Parathyroid adenoma (tissue), 2 donors: ENCODE data around the gene KRTAP5-3.

Experiments
- H2AFZ ChIP-seq: fragments of 300-600 bp; sonication (generic); one replicate; pipeline ENCODE4 v1.7.0; 2017; ENCODE audit warnings: antibody characterized with exemption, mild to moderate bottlenecking
- H3K27ac ChIP-seq: fragments of 300-600 bp; sonication (generic); one replicate; pipeline ENCODE4 v1.7.0; 2017
- H3K27me3 ChIP-seq: fragments of 300-600 bp; sonication (generic); one replicate; pipeline ENCODE4 v1.7.0; 2017; ENCODE audit warnings: low read length; ENCODE audit not compliant: control insufficient read depth, insufficient read depth
- H3K36me3 ChIP-seq: fragments of 300-600 bp; sonication (generic); one replicate; pipeline ENCODE4 v1.7.0; 2017; ENCODE audit warnings: low read length; ENCODE audit not compliant: control insufficient read depth, insufficient read depth
- H3K4me1 ChIP-seq: fragments of 300-600 bp; sonication (generic); one replicate; pipeline ENCODE4 v1.7.0; 2017; ENCODE audit warnings: control low read depth
- H3K4me2 ChIP-seq: fragments of 300-600 bp; sonication (generic); one replicate; pipeline ENCODE4 v1.7.0; 2017; ENCODE audit warnings: low read length
- H3K4me3 ChIP-seq: fragments of 300-600 bp; sonication (generic); one replicate; pipeline ENCODE4 v1.7.0; 2017; ENCODE audit warnings: low read depth, low read length
- H3K79me2 ChIP-seq: fragments of 300-600 bp; sonication (generic); one replicate; pipeline ENCODE4 v1.7.0; 2017; ENCODE audit warnings: control low read depth
- H3K9ac ChIP-seq: fragments of 300-600 bp; sonication (generic); one replicate; pipeline ENCODE4 v1.7.0; 2017; ENCODE audit warnings: mild to moderate bottlenecking
- H3K9me3 ChIP-seq: fragments of 300-600 bp; sonication (generic); one replicate; pipeline ENCODE4 v1.7.0; 2017; ENCODE audit warnings: low read length; ENCODE audit not compliant: control insufficient read depth
- TF ChIP-seq, protein P1 (sequence below): fragments of 300-600 bp; sonication (generic); IDR thresholded peaks from one replicate; pipeline ENCODE4 v1.7.0; 2017; ENCODE audit warnings: antibody characterized with exemption, mild to moderate bottlenecking
- donor health status: primary hyperparathyroidism.

KRTAP5-3 gene

DNA sequence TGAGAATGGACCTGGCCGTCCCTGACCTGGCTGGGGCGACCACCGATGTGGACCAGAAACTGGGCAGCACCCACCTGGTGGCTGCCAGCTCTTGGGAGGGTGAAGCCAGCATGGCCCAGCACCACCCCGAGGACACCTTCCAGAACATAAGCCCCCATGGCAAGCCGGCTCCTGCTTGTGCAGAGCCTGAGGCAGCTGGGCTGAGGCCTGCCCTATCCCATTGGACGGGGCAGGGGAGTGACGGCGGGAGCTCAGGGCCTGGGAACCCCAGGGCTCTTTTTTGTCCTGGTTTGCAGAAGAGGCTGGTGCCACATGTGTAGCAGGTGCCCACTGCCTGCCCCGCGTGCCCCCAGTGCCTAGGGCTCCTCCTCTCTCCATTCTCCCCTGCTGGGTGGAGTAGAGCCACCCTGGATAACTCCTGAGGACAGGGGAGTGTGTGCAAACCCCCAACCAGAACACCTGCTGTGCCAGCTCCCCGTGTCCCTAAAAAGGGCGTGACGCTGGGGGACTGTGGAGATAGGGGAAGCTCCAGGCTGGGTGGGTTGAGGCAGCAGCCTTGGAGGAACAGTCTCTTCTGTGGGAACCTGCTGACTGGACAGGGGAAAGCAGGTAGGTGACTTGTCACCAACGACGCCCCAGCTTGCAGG lies 48.1 kb downstream of the KRTAP5-3 start:
- no peaks in the 10 kb centered on the region for H3K4me1 ChIP-seq
- H3K79me2 ChIP-seq: no peaks in the 10 kb centered on the region
- no peaks in the 10 kb centered on the region for H3K27me3 ChIP-seq
- no peak overlapping the region for H2AFZ ChIP-seq
- H3K4me2 ChIP-seq: no peak overlapping the region
- H3K9me3 ChIP-seq: no peaks in the 10 kb centered on the region
- no peaks in the 10 kb centered on the region for H3K36me3 ChIP-seq
- TF ChIP-seq, protein P1, sequence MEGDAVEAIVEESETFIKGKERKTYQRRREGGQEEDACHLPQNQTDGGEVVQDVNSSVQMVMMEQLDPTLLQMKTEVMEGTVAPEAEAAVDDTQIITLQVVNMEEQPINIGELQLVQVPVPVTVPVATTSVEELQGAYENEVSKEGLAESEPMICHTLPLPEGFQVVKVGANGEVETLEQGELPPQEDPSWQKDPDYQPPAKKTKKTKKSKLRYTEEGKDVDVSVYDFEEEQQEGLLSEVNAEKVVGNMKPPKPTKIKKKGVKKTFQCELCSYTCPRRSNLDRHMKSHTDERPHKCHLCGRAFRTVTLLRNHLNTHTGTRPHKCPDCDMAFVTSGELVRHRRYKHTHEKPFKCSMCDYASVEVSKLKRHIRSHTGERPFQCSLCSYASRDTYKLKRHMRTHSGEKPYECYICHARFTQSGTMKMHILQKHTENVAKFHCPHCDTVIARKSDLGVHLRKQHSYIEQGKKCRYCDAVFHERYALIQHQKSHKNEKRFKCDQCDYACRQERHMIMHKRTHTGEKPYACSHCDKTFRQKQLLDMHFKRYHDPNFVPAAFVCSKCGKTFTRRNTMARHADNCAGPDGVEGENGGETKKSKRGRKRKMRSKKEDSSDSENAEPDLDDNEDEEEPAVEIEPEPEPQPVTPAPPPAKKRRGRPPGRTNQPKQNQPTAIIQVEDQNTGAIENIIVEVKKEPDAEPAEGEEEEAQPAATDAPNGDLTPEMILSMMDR: no peak
- H3K9ac ChIP-seq: no peak overlapping the region
- no peak overlapping the region for H3K27ac ChIP-seq
- H3K4me3 ChIP-seq: no peak overlapping the region

DNA sequence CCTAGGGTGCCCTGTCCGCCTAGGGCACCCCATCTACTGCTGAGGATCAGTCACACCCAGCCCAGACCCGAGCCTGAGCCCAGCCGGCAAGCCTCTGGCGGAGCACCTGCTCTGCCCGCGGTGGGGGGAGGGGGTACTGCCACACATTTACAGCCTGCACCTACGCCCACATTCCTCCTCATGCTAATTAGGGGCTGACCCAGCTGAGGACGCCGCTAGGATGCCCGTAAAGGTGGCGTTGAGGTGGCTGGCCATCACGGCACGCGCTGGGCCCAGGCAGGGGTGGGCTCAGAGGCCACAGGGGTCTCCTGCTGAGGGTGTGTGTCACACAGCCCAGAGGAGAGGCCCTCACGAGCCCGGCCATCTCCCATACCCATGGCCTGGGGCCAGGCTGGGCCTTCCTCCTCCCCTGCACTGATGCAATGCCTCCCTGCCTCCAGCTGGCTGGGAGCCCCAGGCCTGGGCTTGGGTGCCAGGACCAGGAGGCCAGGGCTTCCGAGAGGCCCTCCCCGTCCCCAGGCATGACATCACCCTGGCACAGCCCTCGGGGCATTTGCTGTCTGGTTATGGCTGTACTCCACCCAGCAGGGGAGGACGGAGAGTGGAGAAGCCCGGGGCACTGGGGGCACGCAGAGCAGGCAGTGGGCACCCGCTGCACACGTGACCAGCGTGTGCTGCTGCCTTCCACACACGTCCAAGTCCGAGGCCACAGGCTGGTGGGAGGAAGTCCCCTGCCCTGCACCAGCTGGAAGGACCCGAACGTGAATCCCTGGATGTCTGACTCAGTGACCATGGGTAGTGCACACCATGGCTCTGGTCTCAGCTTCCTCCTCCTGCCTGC lies 48.9 kb downstream of the KRTAP5-3 start:
- Histone ChIP-seq H3K36me3 (no peaks in the 10 kb centered on the region), H3K79me2 (no peaks in the 10 kb centered on the region), H3K4me1 (no peaks in the 10 kb centered on the region), H3K27ac (no peak overlapping the region), H3K9ac (no peak overlapping the region), H3K9me3 (no peaks in the 10 kb centered on the region), H2AFZ (no peak overlapping the region), H3K4me2 (no peak overlapping the region), H3K27me3 (no peaks in the 10 kb centered on the region), H3K4me3 (no peak overlapping the region)
- TF ChIP-seq, protein P1: no peak

DNA sequence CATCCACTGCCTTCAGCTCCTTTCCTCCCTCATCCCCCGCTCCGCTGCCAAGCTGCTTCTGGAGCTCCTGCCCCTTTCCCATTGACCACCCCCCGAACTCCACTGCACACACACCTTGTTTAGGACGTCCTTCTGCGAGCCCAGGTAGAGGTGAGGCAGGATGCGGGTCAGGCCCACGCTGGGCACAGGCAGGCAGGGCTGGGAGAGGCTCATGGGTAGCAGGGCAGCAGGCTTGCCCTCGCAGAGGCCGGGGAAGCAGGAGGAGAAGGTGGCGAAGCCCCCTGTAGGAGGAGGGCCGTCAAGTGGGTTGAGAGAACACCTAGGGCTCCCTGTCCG lies 49.5 kb downstream of the KRTAP5-3 start:
- Histone ChIP-seq H3K27me3 (no peaks in the 10 kb centered on the region), H3K79me2 (no peaks in the 10 kb centered on the region), H2AFZ (no peak overlapping the region), H3K4me1 (no peaks in the 10 kb centered on the region), H3K9ac (no peak overlapping the region), H3K36me3 (no peaks in the 10 kb centered on the region), H3K4me3 (no peak overlapping the region), H3K4me2 (no peak overlapping the region), H3K27ac (no peak overlapping the region), H3K9me3 (no peaks in the 10 kb centered on the region)
- TF ChIP-seq, protein P1: no peak

DNA sequence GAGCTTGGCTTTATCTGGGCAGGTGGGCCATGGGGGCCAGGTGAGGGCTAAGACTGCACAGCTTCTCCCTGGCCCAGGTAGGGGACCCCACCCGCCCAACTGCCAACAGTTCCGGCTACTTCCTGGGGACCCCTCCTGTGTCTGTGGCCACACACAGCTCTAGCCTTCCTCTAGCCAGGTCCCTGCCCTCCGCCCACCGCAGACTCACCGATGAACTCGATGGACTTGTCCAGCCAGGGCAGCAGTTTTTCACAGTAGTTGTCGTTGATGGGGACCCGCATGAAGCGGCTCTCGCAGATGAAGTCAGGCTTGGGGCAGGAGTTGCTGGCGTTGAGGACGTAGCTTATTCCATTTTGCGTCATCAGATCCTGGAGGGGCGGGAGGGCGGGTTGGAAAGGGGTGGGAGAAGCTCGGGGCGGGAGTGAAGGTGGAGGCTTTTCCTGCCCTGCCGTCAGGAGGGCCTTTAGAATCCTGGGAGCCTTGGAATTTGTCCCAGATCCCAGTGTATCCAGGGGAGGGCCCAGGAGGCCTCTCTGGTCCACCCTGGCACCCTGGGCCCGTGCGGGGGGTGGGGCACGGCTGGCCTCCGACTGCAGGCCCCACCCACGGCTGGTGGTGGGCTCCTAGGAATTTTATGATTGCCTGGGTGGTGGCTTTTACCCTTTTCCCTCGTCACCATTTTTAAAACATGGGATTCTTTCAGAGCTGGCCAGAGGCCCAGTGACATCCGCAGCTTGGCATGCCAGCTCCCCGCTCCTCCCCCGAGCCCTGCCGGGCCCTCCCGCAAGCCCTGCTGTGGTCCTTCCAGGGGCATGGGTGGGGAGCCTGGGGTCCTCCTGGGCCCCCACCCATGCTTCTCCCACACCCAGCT lies 50.1 kb downstream of the KRTAP5-3 start:
- H3K4me3 ChIP-seq: no peak overlapping the region
- TF ChIP-seq, protein P1: no peak
- H3K79me2 ChIP-seq: no peaks in the 10 kb centered on the region

More for the DNA sequence above, 50.1 kb downstream of the KRTAP5-3 start:
- Histone ChIP-seq H3K9me3 (no peaks in the 10 kb centered on the region), H3K9ac (no peak overlapping the region), H3K4me1 (no peaks in the 10 kb centered on the region), H2AFZ (no peak overlapping the region), H3K27ac (no peak overlapping the region), H3K27me3 (no peaks in the 10 kb centered on the region), H3K36me3 (no peaks in the 10 kb centered on the region), H3K4me2 (no peak overlapping the region)
